SK-N-SH (cell line): ENCODE data around the gene SLC40A1. TPM values are rescaled to one million over a fixed set of nuclear protein-coding genes. Genes with fewer than 3 reads are reported as not detected.

ENCODE experiments used
- CTCF ChIA-PET: fragments of 300-600, 350-600 bp; formaldehyde crosslinking; extraction: SDS; loops from one replicate; lab custom pipeline; 2021; lab: Yijun Ruan, JAX
- POLR2A ChIA-PET: fragments of 350-600 bp; sonication (Branson Sonifier 250); formaldehyde crosslinking; extraction: SDS; loops from one replicate; lab custom pipeline; 2020; ENCODE audit warnings: antibody characterized with exemption, inconsistent platforms; lab: Yijun Ruan, JAX
- DNase-seq: peaks from one replicate; pipeline ENCODE4 v3.0.0; 2012
- H2AFZ ChIP-seq: fragments of 200-600 bp; sonication (generic); 2 replicates; pipeline ENCODE4 v1.8.1; 2016; ENCODE audit warnings: antibody characterized with exemption, mild to moderate bottlenecking, low read depth
- H3F3A ChIP-seq: fragments of 200-600 bp; sonication (generic); replicated peaks from 2 replicates; pipeline ENCODE3; 2016; ENCODE audit warnings: antibody characterized with exemption, mild to moderate bottlenecking; ENCODE audit not compliant: insufficient read depth
- H3K27ac ChIP-seq, 2 experiments: fragments of 200-500 bp in 1 of 2; fragments of 200-600 bp in 1 of 2; sonication (Bioruptor generic) in 1 of 2; sonication (generic), shearing (Covaris generic) in 1 of 2; 2 replicates each; pipeline versions ENCODE4 v1.5.1 to v1.6.1; 2014 to 2016; ENCODE audit warnings: low read depth in 2 of 2, inconsistent platforms in 1 of 2, low read length in 1 of 2, mild to moderate bottlenecking in 1 of 2, mixed read lengths in 1 of 2
- H3K27me3 ChIP-seq: fragments of 200-600 bp; sonication (generic), shearing (Covaris generic); 2 replicates; pipeline ENCODE4 v1.6.1; 2016; ENCODE audit warnings: mixed run types; ENCODE audit not compliant: insufficient read depth
- H3K36me3 ChIP-seq, 2 experiments: fragments of 200-500 bp in 1 of 2; fragments of 200-600 bp in 1 of 2; sonication (Bioruptor generic) in 1 of 2; sonication (generic) in 1 of 2; replicated peaks in 1 of 2; 2 replicates each; pipeline versions ENCODE3 to v1.5.1; 2014 to 2016; ENCODE audit warnings: low read length in 1 of 2, mild to moderate bottlenecking in 1 of 2; ENCODE audit not compliant: insufficient read depth in 2 of 2, control insufficient read depth in 1 of 2
- H3K4me1 ChIP-seq, 2 experiments: fragments of 200-500 bp in 1 of 2; fragments of 200-600 bp in 1 of 2; sonication (Bioruptor generic) in 1 of 2; sonication (generic), shearing (Covaris generic) in 1 of 2; 2 replicates each; pipeline versions ENCODE4 v1.5.1 to v1.6.1; 2014 to 2016; ENCODE audit warnings: low read depth in 1 of 2, low read length in 1 of 2, mixed run types in 1 of 2; ENCODE audit not compliant: insufficient read depth in 2 of 2, control insufficient read depth in 1 of 2
- H3K4me2 ChIP-seq: fragments of 200-600 bp; sonication (generic), shearing (Covaris generic); 2 replicates; pipeline ENCODE4 v1.6.1; 2017; ENCODE audit warnings: mixed run types
- H3K4me3 ChIP-seq, 2 experiments: fragments of 200-500 bp in 1 of 2; fragments of 200-600 bp in 1 of 2; sonication (Bioruptor generic) in 1 of 2; sonication (generic), shearing (Covaris generic) in 1 of 2; 2 replicates each; pipeline versions ENCODE4 v1.5.1 to v1.8.1; 2014 to 2016; ENCODE audit warnings: low read depth in 2 of 2, inconsistent platforms in 1 of 2, low read length in 1 of 2, mild to moderate bottlenecking in 1 of 2, mixed read lengths in 1 of 2, moderate library complexity in 1 of 2
- H3K79me2 ChIP-seq: fragments of 200-600 bp; sonication (generic); 2 replicates; pipeline ENCODE4 v1.8.1; 2017; ENCODE audit warnings: mild to moderate bottlenecking; ENCODE audit not compliant: insufficient read depth
- H3K9ac ChIP-seq: fragments of 200-600 bp; sonication (generic); 2 replicates; pipeline ENCODE4 v1.6.1; 2017; ENCODE audit warnings: mixed run types
- H3K9me2 ChIP-seq: fragments of 200-600 bp; sonication (generic); 2 replicates; pipeline ENCODE4 v1.6.1; 2017; ENCODE audit warnings: mixed run types
- H3K9me3 ChIP-seq: fragments of 200-600 bp; sonication (generic); 2 replicates; pipeline ENCODE4 v1.6.1; 2017; ENCODE audit warnings: mixed run types, mild to moderate bottlenecking, moderate library complexity
- H4K20me1 ChIP-seq: fragments of 200-600 bp; sonication (generic); 2 replicates; pipeline ENCODE4 v1.6.1; 2017; ENCODE audit warnings: mild to moderate bottlenecking, mixed run types; ENCODE audit not compliant: insufficient read depth
- CHD2 ChIP-seq: fragments of 150-350 bp; IDR thresholded peaks from 2 replicates; pipeline ENCODE4 v1.6.1; 2018; ENCODE audit warnings: low read length; ENCODE audit not compliant: partially characterized antibody
- ELF1 ChIP-seq: IDR thresholded peaks from 2 replicates; pipeline ENCODE4 v1.4.0; 2012
- FOSL2 ChIP-seq: IDR thresholded peaks from 2 replicates; pipeline ENCODE4 v1.4.0; 2012; ENCODE audit warnings: low read depth, mild to moderate bottlenecking, moderate library complexity, borderline replicate concordance
- FOXJ3 ChIP-seq: sonication (generic); formaldehyde crosslinking; IDR thresholded peaks from 2 replicates; pipeline ENCODE4 v1.5.1; 2020; ENCODE audit warnings: mild to moderate bottlenecking, missing genetic modification reagents
- GABPA ChIP-seq: IDR thresholded peaks from 2 replicates; pipeline ENCODE4 v1.4.0; 2012; ENCODE audit warnings: low read depth, mild to moderate bottlenecking
- JUND ChIP-seq: IDR thresholded peaks from 2 replicates; pipeline ENCODE4 v1.4.0; 2012
- MXI1 ChIP-seq: IDR thresholded peaks from 2 replicates; pipeline ENCODE4 v1.6.1; 2012; ENCODE audit warnings: mild to moderate bottlenecking, low read depth, low read length, improper control_type of control experiment
- NRF1 ChIP-seq: IDR thresholded peaks from 2 replicates; pipeline ENCODE4 v1.6.1; 2012; ENCODE audit warnings: low read depth, mild to moderate bottlenecking, low read length
- POLR2AphosphoS5 ChIP-seq: IDR thresholded peaks from 2 replicates; pipeline ENCODE4 v1.6.1; 2012; ENCODE audit warnings: low read depth, low read length
- RAD21 ChIP-seq: IDR thresholded peaks from 2 replicates; pipeline ENCODE4 v1.6.1; 2012; ENCODE audit warnings: mild to moderate bottlenecking, low read length
- RCOR1 ChIP-seq: fragments of 150-350 bp; IDR thresholded peaks from 2 replicates; pipeline ENCODE4 v1.6.1; 2017; ENCODE audit warnings: antibody characterized with exemption, low read length
- RXRA ChIP-seq: IDR thresholded peaks from 2 replicates; pipeline ENCODE4 v1.4.0; 2012; ENCODE audit warnings: low read depth, mild to moderate bottlenecking, borderline replicate concordance
- SIN3A ChIP-seq: IDR thresholded peaks from 2 replicates; pipeline ENCODE4 v1.6.1; 2012; ENCODE audit warnings: low read depth, mild to moderate bottlenecking, low read length, moderate library complexity, borderline replicate concordance
- SMC3 ChIP-seq: IDR thresholded peaks from 2 replicates; pipeline ENCODE4 v1.6.1; 2012; ENCODE audit warnings: low read depth, low read length, improper control_type of control experiment
- YY1 ChIP-seq: IDR thresholded peaks from 2 replicates; pipeline ENCODE4 v1.4.0; 2012; ENCODE audit warnings: low read depth, mild to moderate bottlenecking
- WGBS: methylation state at CpG from one replicate; pipeline ENCODE4 v1.1.6; 2017; ENCODE audit warnings: low lambda C conversion rate; 5-methylcytosine and 5-hydroxymethylcytosine counted together
- polyA plus RNA-seq, 3 experiments: library from polyadenylated mRNA; depleted of rRNA; stranded (reverse); fragments of >200 nt; gene quantifications; 2 replicates each; pipeline ENCODE4 v1.2.3, GENCODE V29; 2012
- TF ChIP-seq, protein P1 (sequence below): IDR thresholded peaks from 2 replicates; pipeline ENCODE4 v1.6.1; 2012; ENCODE audit warnings: mild to moderate bottlenecking, low read depth, low read length, moderate library complexity

SLC40A1 gene
- polyA plus RNA-seq, 1 of the 3 experiments (the other 2 are of a cell fraction), result 1.8 TPM

DNA sequence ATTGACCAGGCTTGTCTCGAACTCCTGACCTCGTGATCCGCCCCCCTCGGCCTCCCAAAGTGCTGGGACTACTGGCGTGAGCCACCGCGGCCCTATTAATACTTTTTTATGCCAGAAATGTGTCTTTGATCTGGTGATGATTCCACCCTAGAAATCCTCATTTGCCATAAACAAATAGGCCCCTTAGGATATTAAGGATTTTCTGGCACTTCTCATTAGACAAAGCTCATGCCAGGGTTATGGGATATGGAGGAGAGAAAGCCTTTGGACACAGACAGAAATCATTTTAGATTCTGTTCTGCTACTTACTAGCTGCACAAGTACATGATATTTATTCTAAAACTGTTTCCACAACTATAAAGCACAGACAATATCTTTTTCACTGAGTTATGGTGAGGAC, 24.1 kb downstream of the SLC40A1 start (continued):
- no peak for TF ChIP-seq FOXJ3
- TF ChIP-seq, all 33 proteins: peak for 0

DNA sequence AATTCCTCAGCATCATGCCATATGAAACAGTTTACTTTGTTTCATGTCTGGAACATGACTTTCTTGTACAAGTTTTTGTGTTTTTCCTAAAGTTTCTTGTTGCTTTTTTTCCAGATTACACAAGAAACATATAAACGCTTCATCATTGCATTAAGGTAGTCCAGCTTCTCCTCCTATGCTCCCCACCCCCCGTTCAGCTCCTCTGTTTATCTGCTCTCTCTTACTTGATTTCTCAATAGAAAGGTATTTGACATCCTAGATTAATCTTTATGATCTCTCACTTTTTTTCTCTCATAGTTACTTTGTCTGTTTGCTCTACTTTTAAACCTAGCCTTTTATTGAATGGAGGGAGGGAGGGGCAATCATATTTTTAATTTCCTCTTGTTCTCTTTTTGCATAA, 25.4 kb downstream of the SLC40A1 start:
- no peak overlapping the region for H2AFZ ChIP-seq
- no peak overlapping the region for H3K4me2 ChIP-seq
- no peak overlapping the region for H3K9ac ChIP-seq
- no peaks in the 10 kb centered on the region for H4K20me1 ChIP-seq
- ChIA-PET CTCF (no interaction called here), POLR2A (no interaction called here)
- H3K36me3 ChIP-seq, result no peaks in the 10 kb centered on the region
- TF ChIP-seq SMC3, result no peak
- TF ChIP-seq CHD2, result no peak
- TF ChIP-seq JUND, result no peak
- no peak for TF ChIP-seq RAD21
- no peak for TF ChIP-seq POLR2AphosphoS5
- TF ChIP-seq, protein P1, sequence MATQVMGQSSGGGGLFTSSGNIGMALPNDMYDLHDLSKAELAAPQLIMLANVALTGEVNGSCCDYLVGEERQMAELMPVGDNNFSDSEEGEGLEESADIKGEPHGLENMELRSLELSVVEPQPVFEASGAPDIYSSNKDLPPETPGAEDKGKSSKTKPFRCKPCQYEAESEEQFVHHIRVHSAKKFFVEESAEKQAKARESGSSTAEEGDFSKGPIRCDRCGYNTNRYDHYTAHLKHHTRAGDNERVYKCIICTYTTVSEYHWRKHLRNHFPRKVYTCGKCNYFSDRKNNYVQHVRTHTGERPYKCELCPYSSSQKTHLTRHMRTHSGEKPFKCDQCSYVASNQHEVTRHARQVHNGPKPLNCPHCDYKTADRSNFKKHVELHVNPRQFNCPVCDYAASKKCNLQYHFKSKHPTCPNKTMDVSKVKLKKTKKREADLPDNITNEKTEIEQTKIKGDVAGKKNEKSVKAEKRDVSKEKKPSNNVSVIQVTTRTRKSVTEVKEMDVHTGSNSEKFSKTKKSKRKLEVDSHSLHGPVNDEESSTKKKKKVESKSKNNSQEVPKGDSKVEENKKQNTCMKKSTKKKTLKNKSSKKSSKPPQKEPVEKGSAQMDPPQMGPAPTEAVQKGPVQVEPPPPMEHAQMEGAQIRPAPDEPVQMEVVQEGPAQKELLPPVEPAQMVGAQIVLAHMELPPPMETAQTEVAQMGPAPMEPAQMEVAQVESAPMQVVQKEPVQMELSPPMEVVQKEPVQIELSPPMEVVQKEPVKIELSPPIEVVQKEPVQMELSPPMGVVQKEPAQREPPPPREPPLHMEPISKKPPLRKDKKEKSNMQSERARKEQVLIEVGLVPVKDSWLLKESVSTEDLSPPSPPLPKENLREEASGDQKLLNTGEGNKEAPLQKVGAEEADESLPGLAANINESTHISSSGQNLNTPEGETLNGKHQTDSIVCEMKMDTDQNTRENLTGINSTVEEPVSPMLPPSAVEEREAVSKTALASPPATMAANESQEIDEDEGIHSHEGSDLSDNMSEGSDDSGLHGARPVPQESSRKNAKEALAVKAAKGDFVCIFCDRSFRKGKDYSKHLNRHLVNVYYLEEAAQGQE, result no peak
- no peak for TF ChIP-seq FOSL2
- no peak for TF ChIP-seq ELF1
- TF ChIP-seq MXI1, result no peak
- no peak for TF ChIP-seq GABPA
- TF ChIP-seq YY1, result no peak
- TF ChIP-seq RCOR1, result no peak
- TF ChIP-seq SIN3A, result no peak
- no peak for TF ChIP-seq RXRA
- TF ChIP-seq NRF1, result no peak
- no peak for DNase-seq
- no peak overlapping the region for H3K4me3 ChIP-seq
- H3K9me3 ChIP-seq, result no peaks in the 10 kb centered on the region
- H3K27me3 ChIP-seq, result no peaks in the 10 kb centered on the region
- 65% methylated on average over 2 of the region's 2 CpGs for WGBS
- no peaks in the 10 kb centered on the region for H3F3A ChIP-seq
- H3K79me2 ChIP-seq, result no peaks in the 10 kb centered on the region
- no peaks in the 10 kb centered on the region for H3K9me2 ChIP-seq
- peaks cover 0 to 5% of the 10 kb centered on the region in 2 experiments; a peak in 2 of 4 replicates for H3K4me1 ChIP-seq
- H3K27ac ChIP-seq, result no peak overlapping the region
